H1 (cell line): ENCODE measurements around the gene WEE2. TPM values are rescaled to one million over a fixed set of nuclear protein-coding genes. Genes with fewer than 3 reads are reported as not detected.

Source experiments
- CTCF ChIA-PET: fragments of 300-600 bp; sonication (Branson Sonifier 250); formaldehyde crosslinking; loops from one replicate; lab custom pipeline; 2021; ENCODE audit not compliant: partially characterized antibody; lab: Charles Lee
- POLR2A ChIA-PET: fragments of 300-600 bp; sonication (Branson Sonifier 250); formaldehyde crosslinking; loops from one replicate; lab custom pipeline; 2021; ENCODE audit warnings: inconsistent platforms; ENCODE audit not compliant: partially characterized antibody; lab: Charles Lee
- DNase-seq, 2 experiments: peaks; one replicate each; pipeline versions ENCODE4 v3.0.0 to v3.0.0-alpha.2; 2010 to 2022; ENCODE audit warnings: low spot score in 2 of 2, low read depth in 1 of 2, mixed read lengths in 1 of 2
- FAIRE-seq: peaks from 2 replicates; lab custom pipeline; 2011; peaks lifted over from hg19 to GRCh38; lab: Jason Lieb, UNC
- H2AFZ ChIP-seq: 2 replicates; pipeline ENCODE4 v1.8.1; 2012; ENCODE audit warnings: low read length, inconsistent platforms
- H2AK5ac ChIP-seq: 2 replicates; pipeline ENCODE4 v1.6.1; 2013; ENCODE audit warnings: low read depth, low read length
- H2BK120ac ChIP-seq: replicated peaks from 2 replicates; pipeline ENCODE3; 2013; ENCODE audit warnings: low read depth, low read length, inconsistent platforms
- H2BK12ac ChIP-seq: 2 replicates; pipeline ENCODE4 v1.6.1; 2013; ENCODE audit warnings: low read depth, low read length
- H2BK15ac ChIP-seq: 2 replicates; pipeline ENCODE4 v1.6.1; 2013; ENCODE audit warnings: low read length
- H2BK20ac ChIP-seq: 2 replicates; pipeline ENCODE4 v1.6.1; 2013; ENCODE audit warnings: low read length
- H2BK5ac ChIP-seq: 2 replicates; pipeline ENCODE4 v1.6.1; 2013; ENCODE audit warnings: low read depth, low read length
- H3K14ac ChIP-seq: 2 replicates; pipeline ENCODE4 v1.6.1; 2013; ENCODE audit warnings: inconsistent platforms; ENCODE audit not compliant: insufficient read length
- H3K18ac ChIP-seq: 2 replicates; pipeline ENCODE4 v1.6.1; 2013; ENCODE audit warnings: low read length; ENCODE audit errors: extremely low read depth
- H3K23ac ChIP-seq: 2 replicates; pipeline ENCODE4 v1.6.1; 2013; ENCODE audit warnings: inconsistent platforms; ENCODE audit not compliant: insufficient read length
- H3K23me2 ChIP-seq: 2 replicates; pipeline ENCODE4 v1.6.1; 2013; ENCODE audit warnings: low read depth, low read length
- H3K27ac ChIP-seq: 2 replicates; pipeline ENCODE4 v1.6.1; 2011; ENCODE audit warnings: low read depth, low read length, inconsistent platforms
- H3K27me3 ChIP-seq, 4 experiments: replicated peaks in 1 of 4; 1 replicate in 1 of 4; 2 replicates in 3 of 4; pipeline versions ENCODE4 v1.6.1 to v1.8.1; 2011 to 2013; ENCODE audit warnings: low read length in 3 of 4, mild to moderate bottlenecking in 3 of 4, inconsistent platforms in 2 of 4, mixed read lengths in 2 of 4, moderate library complexity in 1 of 4; ENCODE audit not compliant: control insufficient read depth in 3 of 4, insufficient read depth in 3 of 4; ENCODE audit errors: extremely low read depth in 1 of 4
- H3K36me3 ChIP-seq, 4 experiments: 2 replicates each; pipeline versions ENCODE4 v1.6.1 to v1.8.1; 2011 to 2013; ENCODE audit warnings: mild to moderate bottlenecking in 4 of 4, low read length in 3 of 4, moderate library complexity in 2 of 4, control low read depth in 1 of 4, inconsistent platforms in 1 of 4; ENCODE audit not compliant: insufficient read depth in 4 of 4, control insufficient read depth in 2 of 4
- H3K4ac ChIP-seq: replicated peaks from 2 replicates; pipeline ENCODE3; 2013; ENCODE audit warnings: low read length, low read depth, mixed read lengths, inconsistent platforms; ENCODE audit not compliant: insufficient read length
- H3K4me1 ChIP-seq, 4 experiments: replicated peaks in 1 of 4; 1 replicate in 1 of 4; 2 replicates in 3 of 4; pipeline versions ENCODE4 v1.6.1 to v1.8.1; 2011 to 2013; ENCODE audit warnings: low read length in 3 of 4, inconsistent platforms in 2 of 4, mixed read lengths in 1 of 4; ENCODE audit not compliant: insufficient read depth in 4 of 4, control insufficient read depth in 3 of 4
- H3K4me2 ChIP-seq, 2 experiments: 2 replicates each; pipeline versions ENCODE4 v1.6.1 to v1.8.1; 2011 to 2013; ENCODE audit warnings: low read depth in 2 of 2, low read length in 2 of 2, control low read depth in 1 of 2, inconsistent platforms in 1 of 2, mild to moderate bottlenecking in 1 of 2; ENCODE audit not compliant: insufficient read depth in 1 of 2
- H3K4me3 ChIP-seq, 4 experiments: fragments of 200-600, 300-600 bp in 1 of 4; sonication (generic), shearing (Covaris generic), sonication (Bioruptor Twin) in 1 of 4; 2 replicates each; pipeline versions ENCODE4 v1.5.1 to v1.8.1; 2011 to 2016; ENCODE audit warnings: low read length in 4 of 4, low read depth in 3 of 4, control low read depth in 2 of 4, inconsistent platforms in 2 of 4, mild to moderate bottlenecking in 2 of 4, mixed read lengths in 1 of 4, moderate library complexity in 1 of 4; ENCODE audit not compliant: insufficient read depth in 2 of 4; ENCODE audit errors: extremely low read depth in 1 of 4
- H3K56ac ChIP-seq: replicated peaks from 2 replicates; pipeline ENCODE3; 2013; ENCODE audit warnings: low read depth, mild to moderate bottlenecking, mixed read lengths, low read length, inconsistent platforms; ENCODE audit not compliant: insufficient read length
- H3K79me1 ChIP-seq: 2 replicates; pipeline ENCODE4 v1.6.1; 2013; ENCODE audit warnings: low read depth, low read length, control low read depth
- H3K79me2 ChIP-seq, 2 experiments: 2 replicates each; pipeline versions ENCODE4 v1.6.1 to v1.8.1; 2012 to 2013; ENCODE audit warnings: low read length in 2 of 2, mild to moderate bottlenecking in 2 of 2, inconsistent platforms in 1 of 2; ENCODE audit not compliant: insufficient read depth in 2 of 2, control insufficient read depth in 1 of 2
- H3K9ac ChIP-seq, 4 experiments: replicated peaks in 1 of 4; 1 replicate in 1 of 4; 2 replicates in 3 of 4; pipeline versions ENCODE4 v1.6.1 to v1.8.1; 2011 to 2013; ENCODE audit warnings: low read depth in 3 of 4, low read length in 3 of 4, control low read depth in 2 of 4, mild to moderate bottlenecking in 2 of 4, moderate library complexity in 2 of 4, inconsistent platforms in 1 of 4; ENCODE audit errors: extremely low read depth in 1 of 4
- H3K9me3 ChIP-seq, 2 experiments: 2 replicates each; pipeline versions ENCODE4 v1.6.1 to v1.8.1; 2012 to 2013; ENCODE audit warnings: mild to moderate bottlenecking in 2 of 2, moderate library complexity in 2 of 2, control low read depth in 1 of 2, inconsistent platforms in 1 of 2, low read depth in 1 of 2, low read length in 1 of 2, mixed read lengths in 1 of 2; ENCODE audit not compliant: insufficient read depth in 2 of 2
- H4K20me1 ChIP-seq, 2 experiments: replicated peaks in 1 of 2; 2 replicates each; pipeline versions ENCODE3 to v1.8.1; 2011 to 2013; ENCODE audit warnings: inconsistent platforms in 2 of 2, low read length in 2 of 2, mild to moderate bottlenecking in 1 of 2; ENCODE audit not compliant: insufficient read depth in 2 of 2, control insufficient read depth in 1 of 2
- H4K5ac ChIP-seq: 2 replicates; pipeline ENCODE4 v1.6.1; 2013; ENCODE audit warnings: low read length, low read depth, mixed read lengths, inconsistent platforms; ENCODE audit not compliant: insufficient read length
- H4K8ac ChIP-seq: 2 replicates; pipeline ENCODE4 v1.8.0; 2013; ENCODE audit warnings: mild to moderate bottlenecking, moderate library complexity, low read length, inconsistent platforms; ENCODE audit not compliant: insufficient read depth; ENCODE audit errors: extremely low read depth
- H4K91ac ChIP-seq: replicated peaks from 2 replicates; pipeline ENCODE3; 2013; ENCODE audit warnings: low read length, mixed read lengths, inconsistent platforms; ENCODE audit not compliant: insufficient read length
- ASH2L ChIP-seq: fragments of 200-600, 300-600 bp; sonication (generic); IDR thresholded peaks from one replicate; pipeline ENCODE4 v1.7.1; 2017; ENCODE audit warnings: low read length
- GABPA ChIP-seq: IDR thresholded peaks from 2 replicates; pipeline ENCODE4 v1.6.1; 2011; ENCODE audit warnings: mild to moderate bottlenecking, low read length, moderate library complexity, borderline replicate concordance; ENCODE audit not compliant: insufficient read depth
- JUND ChIP-seq: IDR thresholded peaks from 2 replicates; pipeline ENCODE4 v1.6.1; 2011; ENCODE audit warnings: mild to moderate bottlenecking, improper control_type of control experiment, low read length
- NRF1 ChIP-seq: IDR thresholded peaks from 2 replicates; pipeline ENCODE4 v1.6.1; 2011; ENCODE audit warnings: mild to moderate bottlenecking, low read depth, low read length, improper control_type of control experiment
- PHF8 ChIP-seq: fragments of 200-600 bp; sonication (generic); conservative IDR thresholded peaks from 2 replicates; pipeline ENCODE4 v1.7.1; 2012; ENCODE audit warnings: low read depth, mild to moderate bottlenecking, inconsistent platforms, low read length, moderate library complexity
- SP4 ChIP-seq: IDR thresholded peaks from 2 replicates; pipeline ENCODE4 v1.6.1; 2012; ENCODE audit warnings: low read length, inconsistent platforms
- TAF7 ChIP-seq: optimal IDR thresholded peaks from 2 replicates; pipeline ENCODE3; 2011; ENCODE audit warnings: low read depth, mild to moderate bottlenecking, inconsistent platforms, low read length, moderate library complexity, borderline replicate concordance
- WGBS, 2 experiments: shearing (Covaris generic) in 1 of 2; methylation state at CpG; one replicate each; pipeline versions ENCODE4 v1.1.6 to v1.1.7; 2013 to 2015; ENCODE audit warnings: low lambda C conversion rate in 2 of 2, mixed read lengths in 2 of 2, inconsistent platforms in 1 of 2, low coverage in 1 of 2, missing lambda C conversion rate in 1 of 2; ENCODE audit not compliant: insufficient replicate concordance in 2 of 2, insufficient coverage in 1 of 2, insufficient read length in 1 of 2; ENCODE audit errors: extremely low coverage in 1 of 2, missing lambda C conversion rate in 1 of 2; 5-methylcytosine and 5-hydroxymethylcytosine counted together
- polyA plus RNA-seq, 7 experiments: library from polyadenylated mRNA; depleted of rRNA in 3 of 7; stranded (reverse) in 5 of 7; unstranded in 2 of 7; fragments of >200 nt in 5 of 7; fragments of 200-250 nt in 2 of 7; gene quantifications; 1 replicate in 5 of 7; 2 replicates in 1 of 7; 4 replicates in 1 of 7; pipeline versions ENCODE4 v1.2.1 to v1.2.3, GENCODE V29; 2011 to 2013; ENCODE audit warnings: missing spikeins in 2 of 7, mixed read lengths in 2 of 7
- total RNA-seq: library from RNA; stranded (reverse); fragmentation: NEBNext Ultra II Directional; extraction: Animal tissue kit (Norgen Biotek cat#: 25700); gene quantifications from 2 replicates; pipeline ENCODE4 v1.2.1, GENCODE V29; 2021

Gene WEE2
- total and polyA plus RNA-seq, 2 of the 8 experiments (the other 6 are each of a cell fraction or from before 2014, with no cell fraction given), result 0.02 TPM; not detected in 1

DNA sequence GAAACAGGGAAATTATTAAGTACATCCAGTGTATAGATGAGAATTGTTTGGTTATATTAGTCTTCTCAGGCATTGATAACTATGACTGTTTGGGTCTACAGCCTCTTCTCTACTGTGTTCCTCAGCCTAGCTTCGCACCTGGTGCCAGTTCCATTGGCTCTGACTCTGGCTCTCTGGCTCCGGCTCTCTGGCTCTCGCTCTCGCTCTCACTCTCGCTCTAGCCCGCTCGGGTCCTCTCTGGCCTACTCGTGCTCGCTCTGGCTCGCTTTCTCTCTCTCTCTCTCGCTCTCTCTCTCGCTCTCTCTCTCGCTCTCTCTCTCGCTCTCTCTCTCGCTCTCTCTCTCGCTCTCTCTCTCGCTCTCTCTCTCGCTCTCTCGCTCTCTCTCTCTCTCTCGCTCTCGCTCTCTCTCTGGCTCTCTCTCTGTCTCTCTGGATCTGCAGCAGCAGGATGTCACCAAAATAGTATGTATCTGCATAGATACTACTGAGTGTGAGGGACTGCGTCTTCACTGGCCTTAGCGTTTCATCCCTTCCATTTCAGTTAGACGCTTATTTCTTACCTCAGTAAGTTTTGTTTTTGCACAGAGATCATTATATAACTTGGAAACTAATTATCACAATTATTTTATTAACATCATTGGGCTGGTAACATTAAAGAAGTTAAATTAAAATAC is 23.5 kb downstream of the WEE2 start:
- Histone ChIP-seq H4K5ac (no peak overlapping the region), H3K79me1 (no peaks in the 10 kb centered on the region), H2BK15ac (no peak overlapping the region), H3K4me1 (no peaks in the 10 kb centered on the region), H3K36me3 (no peaks in the 10 kb centered on the region), H3K18ac (no peak overlapping the region), H3K4ac (no peak overlapping the region), H4K20me1 (no peaks in the 10 kb centered on the region), H3K9me3 (no peaks in the 10 kb centered on the region), H3K23ac (no peak overlapping the region), H3K4me2 (no peak overlapping the region), H3K27me3 (no peaks in the 10 kb centered on the region), H3K27ac (no peak overlapping the region), H3K79me2 (no peaks in the 10 kb centered on the region), H3K9ac (no peak overlapping the region; a peak in 1 of 7 replicates), H4K8ac (no peak overlapping the region; the same call in 1 of the 2 replicates), H2BK120ac (no peak overlapping the region), H2BK12ac (no peak overlapping the region), H3K23me2 (no peaks in the 10 kb centered on the region), H3K56ac (no peak overlapping the region), H2BK20ac (no peak overlapping the region), H3K14ac (no peak overlapping the region), H2BK5ac (no peak overlapping the region), H2AFZ (no peak overlapping the region), H3K4me3 (no peak overlapping the region), H2AK5ac (no peak overlapping the region), H4K91ac (no peak overlapping the region)
- DNase-seq, result no peak
- TF ChIP-seq PHF8 (no peak), SP4 (no peak), JUND (0 out of 2 replicates have a peak, but pooled peaks have one; percentile 45), NRF1 (no peak), ASH2L (no peak), GABPA (no peak), TAF7 (no peak)
- WGBS, 2 experiments, result 89% methylated on average over 14 of the region's 24 CpGs; no CpG with 5 or more reads in 1 of the 2 experiments
- ChIA-PET CTCF (interaction anchor here (0.6 to 1.0 kb wide), 2 partner anchors 9 to 56 kb away, joined by 3 to 4 read pairs; no protein-coding TSS in a partner anchor), POLR2A (interaction anchor here (1.2 kb wide), 1 partner anchor 22 kb away, joined by 3 read pairs; no protein-coding TSS in a partner anchor)
- FAIRE-seq, result no peak
